Common myeloid progenitor, CD34-positive (primary cell): ENCODE data around the gene ARSK.

Source experiments
- CTCF ChIA-PET: fragments of 350-600 bp; sonication (Branson Sonifier 250); formaldehyde crosslinking; loops from one replicate; lab custom pipeline; 2021; ENCODE audit warnings: antibody characterized with exemption; lab: Charles Lee
- POLR2A ChIA-PET: fragments of 350-600 bp; sonication (Branson Sonifier 250); formaldehyde crosslinking; loops from one replicate; lab custom pipeline; 2021; ENCODE audit warnings: antibody characterized with exemption; lab: Charles Lee
- DNase-seq, 3 donors: peaks; one replicate each; pipeline versions ENCODE4 v3.0.0 to v3.0.0-alpha.2; 2013
- H3K27ac ChIP-seq, 2 experiments: 1 replicate in 1 of 2; 2 replicates in 1 of 2; pipeline ENCODE4 v1.7.0; 2013; ENCODE audit warnings: inconsistent platforms in 2 of 2, low read length in 2 of 2, mild to moderate bottlenecking in 2 of 2, low read depth in 1 of 2, moderate library complexity in 1 of 2; ENCODE audit not compliant: severe bottlenecking in 2 of 2, insufficient read depth in 1 of 2, poor library complexity in 1 of 2
- H3K27me3 ChIP-seq, 5 experiments: replicated peaks in 2 of 5; 1 replicate in 3 of 5; 2 replicates in 2 of 5; pipeline versions ENCODE4 v1.6.1 to v1.7.0; 2013; ENCODE audit warnings: low read length in 4 of 5, mild to moderate bottlenecking in 2 of 5, moderate library complexity in 2 of 5, inconsistent platforms in 1 of 5; ENCODE audit not compliant: insufficient read depth in 5 of 5, control insufficient read depth in 4 of 5
- H3K36me3 ChIP-seq, 4 experiments: 1 replicate in 2 of 4; 2 replicates in 2 of 4; pipeline versions ENCODE4 v1.6.1 to v1.7.0; 2013; ENCODE audit warnings: low read length in 3 of 4, control low read depth in 1 of 4, mild to moderate bottlenecking in 1 of 4; ENCODE audit not compliant: control insufficient read depth in 4 of 4, insufficient read depth in 4 of 4
- H3K4me1 ChIP-seq, 4 experiments: 1 replicate in 3 of 4; 2 replicates in 1 of 4; pipeline versions ENCODE4 v1.6.1 to v1.7.1; 2013; ENCODE audit warnings: low read length in 3 of 4, mild to moderate bottlenecking in 3 of 4, control low read depth in 1 of 4, inconsistent platforms in 1 of 4, moderate library complexity in 1 of 4; ENCODE audit not compliant: control insufficient read depth in 4 of 4, insufficient read depth in 4 of 4; ENCODE audit errors: control extremely low read depth in 1 of 4
- H3K4me3 ChIP-seq, 7 experiments: 1 replicate in 4 of 7; 2 replicates in 3 of 7; pipeline versions ENCODE4 v1.5.1 to v1.7.0; 2013; ENCODE audit warnings: mild to moderate bottlenecking in 7 of 7, low read length in 6 of 7, moderate library complexity in 6 of 7, inconsistent platforms in 2 of 7, low read depth in 2 of 7, control low read depth in 1 of 7; ENCODE audit not compliant: insufficient read depth in 4 of 7, control insufficient read depth in 1 of 7; ENCODE audit errors: extremely low read depth in 1 of 7
- H3K9me3 ChIP-seq, 5 experiments: 1 replicate in 4 of 5; 2 replicates in 1 of 5; pipeline versions ENCODE4 v1.6.1 to v1.7.1; 2013; ENCODE audit warnings: low read length in 4 of 5, mild to moderate bottlenecking in 2 of 5, inconsistent platforms in 1 of 5, low read depth in 1 of 5, moderate library complexity in 1 of 5; ENCODE audit not compliant: control insufficient read depth in 4 of 5, insufficient read depth in 2 of 5; ENCODE audit errors: control extremely low read depth in 1 of 5
- WGBS: methylation state at CpG from one replicate; pipeline ENCODE4 v1.1.5; 2013; ENCODE audit not compliant: insufficient coverage; 5-methylcytosine and 5-hydroxymethylcytosine counted together

Gene ARSK

GRCh38 chr5:95590880-95591279 lies 36.0 kb downstream of the ARSK start:
- Histone ChIP-seq H3K9me3 (no peaks in the 10 kb centered on the region), H3K4me1 (peaks cover 0 to 3% (median 0%) of the 10 kb centered on the region in 4 experiments), H3K36me3 (no peaks in the 10 kb centered on the region), H3K27ac (no peak overlapping the region), H3K4me3 (no peak overlapping the region), H3K27me3 (no peaks in the 10 kb centered on the region)
- no CpG with 5 or more reads among the region's 1 CpG for WGBS
- POLR2A ChIA-PET: no interaction called here
- DNase-seq: no peak
- CTCF ChIA-PET: no interaction called here

- Histone ChIP-seq H3K4me3 (no peak overlapping the region), H3K9me3 (no peaks in the 10 kb centered on the region), H3K4me1 (peaks cover 0 to 3% (median 0%) of the 10 kb centered on the region in 4 experiments), H3K27ac (no peak overlapping the region), H3K27me3 (no peaks in the 10 kb centered on the region), H3K36me3 (no peaks in the 10 kb centered on the region)
- 95% methylated on average over 4 of the region's 5 CpGs for WGBS
- POLR2A ChIA-PET: no interaction called here
- CTCF ChIA-PET: no interaction called here
- DNase-seq: no peak
Observed at GRCh38 chr5:95591490-95591901, 36.6 kb downstream of the ARSK start.

GRCh38 chr5:95595289-95595931 lies 40.5 kb downstream of the ARSK start:
- CTCF ChIA-PET: interaction anchor here (1.0 kb wide), 1 partner anchor 50 kb away, joined by 4 read pairs; no protein-coding TSS in a partner anchor

GRCh38 chr5:95599252-95599651 lies 44.4 kb downstream of the ARSK start:
- CTCF ChIA-PET: no interaction called here
- H3K4me1 ChIP-seq: no peaks in the 10 kb centered on the region
- H3K27me3 ChIP-seq: no peaks in the 10 kb centered on the region
- no peaks in the 10 kb centered on the region for H3K9me3 ChIP-seq
- H3K36me3 ChIP-seq: peaks cover 4 to 8% (median 7%) of the 10 kb centered on the region in 4 experiments
- H3K27ac ChIP-seq: no peak overlapping the region
- 88% methylated on average over 1 of the region's 1 CpG for WGBS
- no peak for DNase-seq
- POLR2A ChIA-PET: no interaction called here
- no peak overlapping the region for H3K4me3 ChIP-seq

More at GRCh38 chr5:95595289-95595931, 40.5 kb downstream of the ARSK start:
- Histone ChIP-seq H3K36me3 (peaks cover 0 to 4% (median 2%) of the 10 kb centered on the region in 4 experiments), H3K27me3 (no peaks in the 10 kb centered on the region), H3K4me3 (no peak overlapping the region), H3K9me3 (no peaks in the 10 kb centered on the region), H3K4me1 (peaks cover 0 to 3% (median 0%) of the 10 kb centered on the region in 4 experiments), H3K27ac (no peak overlapping the region)
- POLR2A ChIA-PET: no interaction called here
- DNase-seq: no peak
- no CpG with 5 or more reads among the region's 3 CpGs for WGBS

- ChIA-PET CTCF (no interaction called here), POLR2A (no interaction called here)
- H3K4me1 ChIP-seq: no peaks in the 10 kb centered on the region
- H3K9me3 ChIP-seq: no peaks in the 10 kb centered on the region
- no peak for DNase-seq
- H3K27ac ChIP-seq: no peak overlapping the region
- peaks cover 4 to 9% (median 7%) of the 10 kb centered on the region in 4 experiments for H3K36me3 ChIP-seq
- no peaks in the 10 kb centered on the region for H3K27me3 ChIP-seq
- no CpG with 5 or more reads among the region's 1 CpG for WGBS
- no peak overlapping the region for H3K4me3 ChIP-seq
Observed at GRCh38 chr5:95600557-95600956, 45.7 kb downstream of the ARSK start.

- H3K4me1 ChIP-seq: no peaks in the 10 kb centered on the region
- no peak overlapping the region for H3K4me3 ChIP-seq
- WGBS: 100% methylated on average over 4 of the region's 5 CpGs
- H3K27ac ChIP-seq: no peak overlapping the region
- H3K36me3 ChIP-seq: peaks cover 0 to 6% (median 5%) of the 10 kb centered on the region in 4 experiments
- no peaks in the 10 kb centered on the region for H3K27me3 ChIP-seq
- POLR2A ChIA-PET: no interaction called here
- H3K9me3 ChIP-seq: peaks cover 0 to 1% (median 0%) of the 10 kb centered on the region in 5 experiments
- no peak for DNase-seq
- CTCF ChIA-PET: no interaction called here
Observed at GRCh38 chr5:95605786-95606185, 50.9 kb downstream of the ARSK start.

- CTCF ChIA-PET: no interaction called here
- no CpG with 5 or more reads among the region's 1 CpG for WGBS
Observed at GRCh38 chr5:95606419-95606818, 51.5 kb downstream of the ARSK start.

More at GRCh38 chr5:95606419-95606818, 51.5 kb downstream of the ARSK start:
- Histone ChIP-seq H3K27me3 (no peaks in the 10 kb centered on the region), H3K36me3 (peaks cover 0 to 2% (median under 1%) of the 10 kb centered on the region in 4 experiments), H3K9me3 (peaks cover 0 to 1% (median 0%) of the 10 kb centered on the region in 5 experiments), H3K4me1 (no peaks in the 10 kb centered on the region), H3K27ac (no peak overlapping the region), H3K4me3 (no peak overlapping the region)
- POLR2A ChIA-PET: no interaction called here
- DNase-seq: no peak
